ENCODE measurements around the gene KLHDC9.

DNA sequence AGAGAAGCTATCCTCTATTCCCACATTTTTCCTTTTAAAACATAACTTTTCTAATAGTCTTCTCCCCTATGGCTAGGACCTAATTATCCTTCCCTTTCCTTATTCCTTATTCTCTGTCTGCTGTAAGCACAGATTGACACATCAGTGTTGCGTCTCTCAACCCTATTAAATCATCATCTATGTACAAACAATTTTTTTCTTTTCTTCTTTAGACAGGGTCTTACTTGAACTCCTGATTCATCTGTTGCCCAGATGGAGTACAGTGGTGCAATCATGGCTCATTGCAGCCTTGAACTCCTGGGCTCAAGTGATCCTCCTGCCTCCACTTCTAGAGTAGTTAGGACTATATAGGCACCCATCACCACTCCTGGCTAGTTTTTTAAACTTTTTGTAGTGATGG is 8.3 kb downstream of the KLHDC9 start:
- TF ChIP-seq POLR2A (IDR thresholded peaks at IDR 0.05), result no peak
- TF ChIP-seq, protein P1, sequence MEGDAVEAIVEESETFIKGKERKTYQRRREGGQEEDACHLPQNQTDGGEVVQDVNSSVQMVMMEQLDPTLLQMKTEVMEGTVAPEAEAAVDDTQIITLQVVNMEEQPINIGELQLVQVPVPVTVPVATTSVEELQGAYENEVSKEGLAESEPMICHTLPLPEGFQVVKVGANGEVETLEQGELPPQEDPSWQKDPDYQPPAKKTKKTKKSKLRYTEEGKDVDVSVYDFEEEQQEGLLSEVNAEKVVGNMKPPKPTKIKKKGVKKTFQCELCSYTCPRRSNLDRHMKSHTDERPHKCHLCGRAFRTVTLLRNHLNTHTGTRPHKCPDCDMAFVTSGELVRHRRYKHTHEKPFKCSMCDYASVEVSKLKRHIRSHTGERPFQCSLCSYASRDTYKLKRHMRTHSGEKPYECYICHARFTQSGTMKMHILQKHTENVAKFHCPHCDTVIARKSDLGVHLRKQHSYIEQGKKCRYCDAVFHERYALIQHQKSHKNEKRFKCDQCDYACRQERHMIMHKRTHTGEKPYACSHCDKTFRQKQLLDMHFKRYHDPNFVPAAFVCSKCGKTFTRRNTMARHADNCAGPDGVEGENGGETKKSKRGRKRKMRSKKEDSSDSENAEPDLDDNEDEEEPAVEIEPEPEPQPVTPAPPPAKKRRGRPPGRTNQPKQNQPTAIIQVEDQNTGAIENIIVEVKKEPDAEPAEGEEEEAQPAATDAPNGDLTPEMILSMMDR (IDR thresholded peaks at IDR 0.05), result no peak
